H1 (cell line): ENCODE results near the gene KDM8. TPM values are rescaled to one million over a fixed set of nuclear protein-coding genes. Genes with fewer than 3 reads are reported as not detected.
"Not testable (repeated sequence)": the region's sequence is repeated elsewhere in the genome, so short reads cannot be mapped to it uniquely, and the experiment has no call there.

Experiments used
- CTCF ChIA-PET: fragments of 300-600 bp; sonication (Branson Sonifier 250); formaldehyde crosslinking; loops from one replicate; lab custom pipeline; 2021; ENCODE audit not compliant: partially characterized antibody; lab: Charles Lee
- POLR2A ChIA-PET: fragments of 300-600 bp; sonication (Branson Sonifier 250); formaldehyde crosslinking; loops from one replicate; lab custom pipeline; 2021; ENCODE audit warnings: inconsistent platforms; ENCODE audit not compliant: partially characterized antibody; lab: Charles Lee
- DNase-seq, 2 experiments: peaks; one replicate each; pipeline versions ENCODE4 v3.0.0 to v3.0.0-alpha.2; 2010 to 2022; ENCODE audit warnings: low spot score in 2 of 2, low read depth in 1 of 2, mixed read lengths in 1 of 2
- FAIRE-seq: peaks from 2 replicates; lab custom pipeline; 2011; peaks lifted over from hg19 to GRCh38; lab: Jason Lieb, UNC
- H2AFZ ChIP-seq: 2 replicates; pipeline ENCODE4 v1.8.1; 2012; ENCODE audit warnings: low read length, inconsistent platforms
- H2AK5ac ChIP-seq: 2 replicates; pipeline ENCODE4 v1.6.1; 2013; ENCODE audit warnings: low read depth, low read length
- H2BK120ac ChIP-seq: replicated peaks from 2 replicates; pipeline ENCODE3; 2013; ENCODE audit warnings: low read depth, low read length, inconsistent platforms
- H2BK12ac ChIP-seq: 2 replicates; pipeline ENCODE4 v1.6.1; 2013; ENCODE audit warnings: low read depth, low read length
- H2BK15ac ChIP-seq: 2 replicates; pipeline ENCODE4 v1.6.1; 2013; ENCODE audit warnings: low read length
- H2BK20ac ChIP-seq: 2 replicates; pipeline ENCODE4 v1.6.1; 2013; ENCODE audit warnings: low read length
- H2BK5ac ChIP-seq: 2 replicates; pipeline ENCODE4 v1.6.1; 2013; ENCODE audit warnings: low read depth, low read length
- H3K14ac ChIP-seq: 2 replicates; pipeline ENCODE4 v1.6.1; 2013; ENCODE audit warnings: inconsistent platforms; ENCODE audit not compliant: insufficient read length
- H3K18ac ChIP-seq: 2 replicates; pipeline ENCODE4 v1.6.1; 2013; ENCODE audit warnings: low read length; ENCODE audit errors: extremely low read depth
- H3K23ac ChIP-seq: 2 replicates; pipeline ENCODE4 v1.6.1; 2013; ENCODE audit warnings: inconsistent platforms; ENCODE audit not compliant: insufficient read length
- H3K23me2 ChIP-seq: 2 replicates; pipeline ENCODE4 v1.6.1; 2013; ENCODE audit warnings: low read depth, low read length
- H3K27ac ChIP-seq: 2 replicates; pipeline ENCODE4 v1.6.1; 2011; ENCODE audit warnings: low read depth, low read length, inconsistent platforms
- H3K27me3 ChIP-seq, 4 experiments: replicated peaks in 1 of 4; 1 replicate in 1 of 4; 2 replicates in 3 of 4; pipeline versions ENCODE4 v1.6.1 to v1.8.1; 2011 to 2013; ENCODE audit warnings: low read length in 3 of 4, mild to moderate bottlenecking in 3 of 4, inconsistent platforms in 2 of 4, mixed read lengths in 2 of 4, moderate library complexity in 1 of 4; ENCODE audit not compliant: control insufficient read depth in 3 of 4, insufficient read depth in 3 of 4; ENCODE audit errors: extremely low read depth in 1 of 4
- H3K36me3 ChIP-seq, 4 experiments: 2 replicates each; pipeline versions ENCODE4 v1.6.1 to v1.8.1; 2011 to 2013; ENCODE audit warnings: mild to moderate bottlenecking in 4 of 4, low read length in 3 of 4, moderate library complexity in 2 of 4, control low read depth in 1 of 4, inconsistent platforms in 1 of 4; ENCODE audit not compliant: insufficient read depth in 4 of 4, control insufficient read depth in 2 of 4
- H3K4ac ChIP-seq: replicated peaks from 2 replicates; pipeline ENCODE3; 2013; ENCODE audit warnings: low read length, low read depth, mixed read lengths, inconsistent platforms; ENCODE audit not compliant: insufficient read length
- H3K4me1 ChIP-seq, 4 experiments: replicated peaks in 1 of 4; 1 replicate in 1 of 4; 2 replicates in 3 of 4; pipeline versions ENCODE4 v1.6.1 to v1.8.1; 2011 to 2013; ENCODE audit warnings: low read length in 3 of 4, inconsistent platforms in 2 of 4, mixed read lengths in 1 of 4; ENCODE audit not compliant: insufficient read depth in 4 of 4, control insufficient read depth in 3 of 4
- H3K4me2 ChIP-seq, 2 experiments: 2 replicates each; pipeline versions ENCODE4 v1.6.1 to v1.8.1; 2011 to 2013; ENCODE audit warnings: low read depth in 2 of 2, low read length in 2 of 2, control low read depth in 1 of 2, inconsistent platforms in 1 of 2, mild to moderate bottlenecking in 1 of 2; ENCODE audit not compliant: insufficient read depth in 1 of 2
- H3K4me3 ChIP-seq, 4 experiments: fragments of 200-600, 300-600 bp in 1 of 4; sonication (generic), shearing (Covaris generic), sonication (Bioruptor Twin) in 1 of 4; 2 replicates each; pipeline versions ENCODE4 v1.5.1 to v1.8.1; 2011 to 2016; ENCODE audit warnings: low read length in 4 of 4, low read depth in 3 of 4, control low read depth in 2 of 4, inconsistent platforms in 2 of 4, mild to moderate bottlenecking in 2 of 4, mixed read lengths in 1 of 4, moderate library complexity in 1 of 4; ENCODE audit not compliant: insufficient read depth in 2 of 4; ENCODE audit errors: extremely low read depth in 1 of 4
- H3K56ac ChIP-seq: replicated peaks from 2 replicates; pipeline ENCODE3; 2013; ENCODE audit warnings: low read depth, mild to moderate bottlenecking, mixed read lengths, low read length, inconsistent platforms; ENCODE audit not compliant: insufficient read length
- H3K79me1 ChIP-seq: 2 replicates; pipeline ENCODE4 v1.6.1; 2013; ENCODE audit warnings: low read depth, low read length, control low read depth
- H3K79me2 ChIP-seq, 2 experiments: 2 replicates each; pipeline versions ENCODE4 v1.6.1 to v1.8.1; 2012 to 2013; ENCODE audit warnings: low read length in 2 of 2, mild to moderate bottlenecking in 2 of 2, inconsistent platforms in 1 of 2; ENCODE audit not compliant: insufficient read depth in 2 of 2, control insufficient read depth in 1 of 2
- H3K9ac ChIP-seq, 4 experiments: replicated peaks in 1 of 4; 1 replicate in 1 of 4; 2 replicates in 3 of 4; pipeline versions ENCODE4 v1.6.1 to v1.8.1; 2011 to 2013; ENCODE audit warnings: low read depth in 3 of 4, low read length in 3 of 4, control low read depth in 2 of 4, mild to moderate bottlenecking in 2 of 4, moderate library complexity in 2 of 4, inconsistent platforms in 1 of 4; ENCODE audit errors: extremely low read depth in 1 of 4
- H3K9me3 ChIP-seq, 2 experiments: 2 replicates each; pipeline versions ENCODE4 v1.6.1 to v1.8.1; 2012 to 2013; ENCODE audit warnings: mild to moderate bottlenecking in 2 of 2, moderate library complexity in 2 of 2, control low read depth in 1 of 2, inconsistent platforms in 1 of 2, low read depth in 1 of 2, low read length in 1 of 2, mixed read lengths in 1 of 2; ENCODE audit not compliant: insufficient read depth in 2 of 2
- H4K20me1 ChIP-seq, 2 experiments: replicated peaks in 1 of 2; 2 replicates each; pipeline versions ENCODE3 to v1.8.1; 2011 to 2013; ENCODE audit warnings: inconsistent platforms in 2 of 2, low read length in 2 of 2, mild to moderate bottlenecking in 1 of 2; ENCODE audit not compliant: insufficient read depth in 2 of 2, control insufficient read depth in 1 of 2
- H4K5ac ChIP-seq: 2 replicates; pipeline ENCODE4 v1.6.1; 2013; ENCODE audit warnings: low read length, low read depth, mixed read lengths, inconsistent platforms; ENCODE audit not compliant: insufficient read length
- H4K8ac ChIP-seq: 2 replicates; pipeline ENCODE4 v1.8.0; 2013; ENCODE audit warnings: mild to moderate bottlenecking, moderate library complexity, low read length, inconsistent platforms; ENCODE audit not compliant: insufficient read depth; ENCODE audit errors: extremely low read depth
- H4K91ac ChIP-seq: replicated peaks from 2 replicates; pipeline ENCODE3; 2013; ENCODE audit warnings: low read length, mixed read lengths, inconsistent platforms; ENCODE audit not compliant: insufficient read length
- CBX5 ChIP-seq: fragments of 300-800, 300-1000 bp; sonication (generic); IDR thresholded peaks from 2 replicates; pipeline ENCODE4 v1.7.1; 2016; ENCODE audit warnings: antibody characterized with exemption, low read length, low read depth
- GTF2F1 ChIP-seq: IDR thresholded peaks from 2 replicates; pipeline ENCODE4 v1.6.1; 2012; ENCODE audit warnings: low read depth, low read length, improper control_type of control experiment, borderline replicate concordance
- NANOG ChIP-seq: IDR thresholded peaks from 2 replicates; pipeline ENCODE4 v1.6.1; 2011; ENCODE audit warnings: low read length, low read depth, mild to moderate bottlenecking, inconsistent platforms; ENCODE audit not compliant: insufficient read depth, poor library complexity, severe bottlenecking
- PHF8 ChIP-seq: fragments of 200-600 bp; sonication (generic); conservative IDR thresholded peaks from 2 replicates; pipeline ENCODE4 v1.7.1; 2012; ENCODE audit warnings: low read depth, mild to moderate bottlenecking, inconsistent platforms, low read length, moderate library complexity
- RNF2 ChIP-seq: fragments of 200-900, 300-1000 bp; sonication (generic); IDR thresholded peaks from 2 replicates; pipeline ENCODE4 v1.7.1; 2016; ENCODE audit warnings: borderline replicate concordance, low read depth, mild to moderate bottlenecking, antibody characterized with exemption, low read length; ENCODE audit not compliant: poor library complexity, severe bottlenecking; ENCODE audit errors: missing control alignments
- WGBS, 2 experiments: shearing (Covaris generic) in 1 of 2; methylation state at CpG; one replicate each; pipeline versions ENCODE4 v1.1.6 to v1.1.7; 2013 to 2015; ENCODE audit warnings: low lambda C conversion rate in 2 of 2, mixed read lengths in 2 of 2, inconsistent platforms in 1 of 2, low coverage in 1 of 2, missing lambda C conversion rate in 1 of 2; ENCODE audit not compliant: insufficient replicate concordance in 2 of 2, insufficient coverage in 1 of 2, insufficient read length in 1 of 2; ENCODE audit errors: extremely low coverage in 1 of 2, missing lambda C conversion rate in 1 of 2; 5-methylcytosine and 5-hydroxymethylcytosine counted together
- polyA plus RNA-seq, 7 experiments: library from polyadenylated mRNA; depleted of rRNA in 3 of 7; stranded (reverse) in 5 of 7; unstranded in 2 of 7; fragments of >200 nt in 5 of 7; fragments of 200-250 nt in 2 of 7; gene quantifications; 1 replicate in 5 of 7; 2 replicates in 1 of 7; 4 replicates in 1 of 7; pipeline versions ENCODE4 v1.2.1 to v1.2.3, GENCODE V29; 2011 to 2013; ENCODE audit warnings: missing spikeins in 2 of 7, mixed read lengths in 2 of 7
- total RNA-seq: library from RNA; stranded (reverse); fragmentation: NEBNext Ultra II Directional; extraction: Animal tissue kit (Norgen Biotek cat#: 25700); gene quantifications from 2 replicates; pipeline ENCODE4 v1.2.1, GENCODE V29; 2021

KDM8 gene
- total and polyA plus RNA-seq, 2 of the 8 experiments (the other 6 are each of a cell fraction or from before 2014, with no cell fraction given) = 10.3 to 12.8 TPM

- TF ChIP-seq RNF2 (no peak), PHF8 (no peak), GTF2F1 (no peak), CBX5 (no peak), NANOG (no peak)
- TF ChIP-seq, all 59 proteins: peak for 0
Measured at GRCh38 chr16:27246439-27246838, 43.1 kb downstream of the KDM8 start (continued).

GRCh38 chr16:27247076-27247475 is 43.8 kb downstream of the KDM8 start:
- H3K9ac ChIP-seq, H3K23me2 ChIP-seq, H3K4ac ChIP-seq, H2BK5ac ChIP-seq, H3K79me2 ChIP-seq, H3K14ac ChIP-seq, H4K5ac ChIP-seq, DNase-seq, H2AFZ ChIP-seq, H3K4me1 ChIP-seq, H3K9me3 ChIP-seq, H3K79me1 ChIP-seq, H2AK5ac ChIP-seq, H2BK12ac ChIP-seq, FAIRE-seq, H2BK120ac ChIP-seq, H2BK20ac ChIP-seq, H2BK15ac ChIP-seq, H3K4me2 ChIP-seq, H4K8ac ChIP-seq, H4K20me1 ChIP-seq, H4K91ac ChIP-seq, H3K36me3 ChIP-seq, H3K23ac ChIP-seq, H3K27ac ChIP-seq, H3K56ac ChIP-seq, H3K18ac ChIP-seq, H3K27me3 ChIP-seq, H3K4me3 ChIP-seq: not testable (repeated sequence)
- WGBS, 2 experiments = 85% methylated on average over 1 of the region's 1 CpG; no CpG with 5 or more reads in 1 of the 2 experiments
- POLR2A ChIA-PET = interaction anchor here (0.7 kb wide), 1 partner anchor 12 kb away, joined by 3 read pairs; no protein-coding TSS in a partner anchor
- CTCF ChIA-PET = interaction anchor here (1.4 kb wide), 1 partner anchor 10 kb away, joined by 4 read pairs; no protein-coding TSS in a partner anchor
